Rectal smooth muscle tissue (tissue), 1 donor: ENCODE results near the gene OGDHL.

Experiments
- H3K27ac ChIP-seq: one replicate; pipeline ENCODE4 v1.7.0; 2013; ENCODE audit warnings: low read depth, low read length, inconsistent platforms
- H3K27me3 ChIP-seq: one replicate; pipeline ENCODE4 v1.7.0; 2013; ENCODE audit warnings: low read length; ENCODE audit not compliant: control insufficient read depth, insufficient read depth
- H3K36me3 ChIP-seq: one replicate; pipeline ENCODE4 v1.7.0; 2013; ENCODE audit warnings: low read length; ENCODE audit not compliant: control insufficient read depth, insufficient read depth
- H3K4me1 ChIP-seq: one replicate; pipeline ENCODE4 v1.7.0; 2013; ENCODE audit warnings: low read length; ENCODE audit not compliant: control insufficient read depth, insufficient read depth
- H3K4me3 ChIP-seq: one replicate; pipeline ENCODE4 v1.7.0; 2013; ENCODE audit warnings: low read length
- H3K9ac ChIP-seq: one replicate; pipeline ENCODE4 v1.7.0; 2013; ENCODE audit warnings: low read length

Gene OGDHL

DNA sequence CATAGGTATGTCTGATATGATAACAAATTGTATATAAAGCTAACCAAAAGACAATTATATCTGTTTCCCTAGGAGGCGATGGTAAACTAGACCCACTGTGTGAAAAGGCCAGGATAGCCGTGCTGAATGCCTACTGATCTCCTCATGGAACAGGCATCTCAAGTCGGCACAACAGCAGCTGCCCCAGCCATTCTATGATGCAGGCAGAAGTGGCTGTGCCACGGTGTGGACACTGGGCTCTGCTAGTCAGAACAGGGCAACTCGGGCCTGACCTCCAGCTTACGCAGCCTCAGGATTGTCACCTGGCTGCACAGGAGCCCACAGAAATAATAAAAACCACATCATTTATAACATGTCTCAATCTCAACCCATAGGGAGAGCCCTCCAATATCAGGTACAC, 67.7 kb downstream of the OGDHL start:
- no peak overlapping the region for H3K9ac ChIP-seq
- H3K4me1 ChIP-seq: no peaks in the 10 kb centered on the region
- H3K27me3 ChIP-seq: peaks cover 4% of the 10 kb centered on the region
- H3K36me3 ChIP-seq: no peaks in the 10 kb centered on the region
- H3K4me3 ChIP-seq: no peak overlapping the region
- no peak overlapping the region for H3K27ac ChIP-seq

- H3K27me3 ChIP-seq: peaks cover 4% of the 10 kb centered on the region
Measured at GRCh38 chr10:49691588-49691987, 70.5 kb downstream of the OGDHL start.

DNA sequence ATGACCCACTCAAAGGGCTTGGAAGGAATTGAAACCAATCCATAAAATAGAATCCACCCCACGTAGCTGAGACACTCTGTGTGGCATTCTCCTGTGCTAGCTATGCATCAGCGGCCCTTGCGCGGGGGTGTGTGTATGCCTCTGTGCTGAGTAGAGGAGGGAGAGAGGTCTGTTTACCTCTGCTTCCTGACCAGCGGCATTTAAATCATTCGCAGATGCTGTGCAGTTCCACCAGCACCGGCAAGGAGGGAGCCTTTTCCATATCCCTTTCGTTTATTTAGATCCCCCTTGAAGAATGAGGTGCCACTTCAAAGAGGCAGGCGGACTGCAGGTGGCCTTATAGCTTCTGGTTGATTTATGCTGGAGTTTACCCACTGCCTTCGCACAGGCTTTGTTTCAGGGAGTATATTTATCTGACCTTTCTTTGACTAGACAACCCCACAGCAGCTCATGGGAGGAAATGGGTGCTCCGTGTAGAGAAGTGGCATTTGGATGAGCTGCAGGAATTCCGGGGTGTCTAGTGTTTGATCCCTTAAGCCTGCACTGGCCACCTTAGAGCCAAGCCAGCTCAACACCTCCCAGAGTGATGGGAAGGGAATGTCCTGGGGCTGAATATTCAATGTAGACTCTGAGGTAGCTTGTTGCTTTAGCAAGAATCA, 71.3 kb downstream of the OGDHL start:
- H3K27me3 ChIP-seq: peaks cover 4% of the 10 kb centered on the region
- H3K4me3 ChIP-seq: no peak overlapping the region
- H3K36me3 ChIP-seq: no peaks in the 10 kb centered on the region
- no peaks in the 10 kb centered on the region for H3K4me1 ChIP-seq
- no peak overlapping the region for H3K9ac ChIP-seq
- no peak overlapping the region for H3K27ac ChIP-seq

More at GRCh38 chr10:49691588-49691987, 70.5 kb downstream of the OGDHL start:
- Histone ChIP-seq H3K4me1 (no peaks in the 10 kb centered on the region), H3K4me3 (no peak overlapping the region), H3K9ac (no peak overlapping the region), H3K27ac (no peak overlapping the region), H3K36me3 (no peaks in the 10 kb centered on the region)

- Histone ChIP-seq H3K27ac (no peak overlapping the region), H3K9ac (no peak overlapping the region), H3K4me1 (no peaks in the 10 kb centered on the region), H3K4me3 (no peak overlapping the region), H3K27me3 (peaks cover 4% of the 10 kb centered on the region), H3K36me3 (no peaks in the 10 kb centered on the region)
Measured at GRCh38 chr10:49689882-49690510, 72.1 kb downstream of the OGDHL start.

DNA sequence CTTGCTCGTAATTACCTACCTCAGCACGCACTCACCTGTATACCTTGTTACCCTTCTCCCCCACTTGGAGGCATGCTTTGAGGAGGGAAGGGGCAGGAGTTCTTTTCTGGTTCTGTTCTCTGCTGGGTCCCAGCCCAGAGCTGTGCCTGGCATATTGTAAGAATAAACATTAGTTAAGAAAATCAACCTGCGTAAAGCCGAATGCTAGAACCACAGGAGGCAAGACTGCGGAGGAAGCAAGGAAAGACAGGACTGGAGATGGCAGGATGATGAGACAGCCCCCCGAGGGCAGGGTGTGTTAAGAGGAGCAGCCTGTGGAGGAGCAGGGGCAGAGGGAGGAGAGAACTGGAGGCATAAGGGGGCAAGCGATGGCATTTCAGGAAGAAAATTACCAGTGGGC, 73.2 kb downstream of the OGDHL start:
- H3K4me3 ChIP-seq: no peak overlapping the region
- no peaks in the 10 kb centered on the region for H3K4me1 ChIP-seq
- no peaks in the 10 kb centered on the region for H3K36me3 ChIP-seq
- no peak overlapping the region for H3K27ac ChIP-seq
- no peak overlapping the region for H3K9ac ChIP-seq
- peaks cover 4% of the 10 kb centered on the region for H3K27me3 ChIP-seq

DNA sequence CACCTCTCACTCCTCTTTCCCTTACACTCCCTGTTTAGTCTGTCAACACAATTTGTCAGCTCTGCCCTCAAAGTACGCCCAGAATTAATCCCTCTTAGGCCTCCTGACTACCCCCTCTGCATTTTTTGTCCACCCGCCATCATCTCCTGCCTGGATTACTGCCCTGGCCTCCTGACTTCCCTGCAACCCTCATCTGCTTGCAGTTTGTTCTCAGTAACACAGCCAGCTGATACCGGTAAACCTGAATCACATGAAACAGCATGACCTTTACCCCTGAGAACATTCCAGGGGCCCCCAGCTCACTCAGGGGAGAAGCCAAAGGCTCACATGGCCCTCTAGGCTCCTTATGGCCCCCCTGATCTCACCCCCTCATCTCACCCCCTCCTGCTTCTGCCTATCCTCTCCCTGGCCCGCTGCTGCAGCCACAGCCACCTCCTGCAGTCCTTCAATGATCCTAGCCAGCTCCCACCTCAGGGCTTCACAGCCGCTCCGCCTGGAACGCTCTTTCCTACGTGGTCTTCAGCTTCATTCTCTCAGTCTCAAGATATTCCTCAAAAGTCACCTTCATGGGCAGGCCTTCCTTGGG, 73.8 kb downstream of the OGDHL start:
- Histone ChIP-seq H3K4me1 (no peaks in the 10 kb centered on the region), H3K27me3 (peaks cover 4% of the 10 kb centered on the region), H3K36me3 (no peaks in the 10 kb centered on the region), H3K4me3 (no peak overlapping the region), H3K27ac (no peak overlapping the region), H3K9ac (no peak overlapping the region)

- H3K27ac ChIP-seq: no peak overlapping the region
- no peaks in the 10 kb centered on the region for H3K4me1 ChIP-seq
- H3K9ac ChIP-seq: no peak overlapping the region
- H3K4me3 ChIP-seq: no peak overlapping the region
- peaks cover 2% of the 10 kb centered on the region for H3K27me3 ChIP-seq
- H3K36me3 ChIP-seq: no peaks in the 10 kb centered on the region
Measured at GRCh38 chr10:49686651-49687050, 75.5 kb downstream of the OGDHL start.
